NK-92 (cell line): Measurements from ENCODE around the gene THSD4.

Source experiments
- DNase-seq: peaks from one replicate; lab custom pipeline; 2025; ENCODE audit not compliant: unreplicated experiment; lab: John Stamatoyannopoulos, UW

THSD4 gene

GRCh38 chr15:71220828-71221227 is 105.6 kb downstream of the THSD4 start:
- DNase-seq, result no peak

- no peak for DNase-seq
Observed at GRCh38 chr15:71221417-71221816, 106.1 kb downstream of the THSD4 start.

- no peak for DNase-seq
Observed at GRCh38 chr15:71223516-71223915, 108.2 kb downstream of the THSD4 start.

- no peak for DNase-seq
Observed at GRCh38 chr15:71224024-71224423, 108.8 kb downstream of the THSD4 start.

- no peak for DNase-seq
Observed at GRCh38 chr15:71225851-71226250, 110.6 kb downstream of the THSD4 start.

GRCh38 chr15:71226536-71227455 is 111.5 kb downstream of the THSD4 start:
- no peak for DNase-seq

- no peak for DNase-seq
Observed at GRCh38 chr15:71228403-71228802, 113.1 kb downstream of the THSD4 start.

GRCh38 chr15:71230303-71230702 is 115.0 kb downstream of the THSD4 start:
- no peak for DNase-seq

GRCh38 chr15:71231758-71232157 is 116.5 kb downstream of the THSD4 start:
- no peak for DNase-seq

GRCh38 chr15:71232411-71232810 is 117.1 kb downstream of the THSD4 start:
- DNase-seq, result no peak

GRCh38 chr15:71237456-71238188 is 122.4 kb downstream of the THSD4 start:
- no peak for DNase-seq

GRCh38 chr15:71238926-71239325 is 123.7 kb downstream of the THSD4 start:
- no peak for DNase-seq

- no peak for DNase-seq
Observed at GRCh38 chr15:71239592-71240364, 124.5 kb downstream of the THSD4 start.

GRCh38 chr15:71242292-71242691 is 127.0 kb downstream of the THSD4 start:
- no peak for DNase-seq

- no peak for DNase-seq
Observed at GRCh38 chr15:71244250-71244649, 129.0 kb downstream of the THSD4 start.

- DNase-seq, result no peak
Observed at GRCh38 chr15:71245588-71245987, 130.3 kb downstream of the THSD4 start.

- DNase-seq, result no peak
Observed at GRCh38 chr15:71248386-71248785, 133.1 kb downstream of the THSD4 start.

- no peak for DNase-seq
Observed at GRCh38 chr15:71249986-71250385, 134.7 kb downstream of the THSD4 start.

GRCh38 chr15:71250936-71251583 is 135.8 kb downstream of the THSD4 start:
- DNase-seq, result no peak

- no peak for DNase-seq
Observed at GRCh38 chr15:71251584-71252043, 136.3 kb downstream of the THSD4 start.
